T47D (cell line): ENCODE data around the gene GRHL3.
A peak's percentile ranks its signal among the peaks of the same experiment; 100 is the strongest.
"Not testable (repeated sequence)": the region's sequence is repeated elsewhere in the genome, so short reads cannot be mapped to it uniquely, and the experiment has no call there.

ENCODE experiments used
- DNase-seq, 2 experiments: peaks; one replicate each; pipeline versions ENCODE4 v3.0.0 to v3.0.0-alpha.2; 2011 to 2012; ENCODE audit warnings: low read depth in 1 of 2, low spot score in 1 of 2
- JUND ChIP-seq: IDR thresholded peaks from 2 replicates; pipeline ENCODE4 v1.6.1; 2012; ENCODE audit warnings: low read depth
- in situ Hi-C: cut with HindIII; loops from 2 replicates; pipeline ENCODE4 v1.10.0; 2016; ENCODE audit warnings: low sequenced_read_pairs, low pct_unique_long_range_greater_than_20kb

The GRHL3 gene

GRCh38 chr1:24286246-24287010, 32.7 kb upstream of the GRHL3 start:
- in situ Hi-C loops = no loop called here
- peak in 1 of 2 experiments; percentile 65 for DNase-seq
- TF ChIP-seq JUND = no peak

GRCh38 chr1:24287779-24288178, 31.4 kb upstream of the GRHL3 start:
- in situ Hi-C loops, DNase-seq: not testable (repeated sequence)

- no peak for TF ChIP-seq JUND
- in situ Hi-C loops = no loop called here
- DNase-seq = no peak
These were observed 30.7 kb upstream of the GRHL3 start for GRCh38 chr1:24288479-24288878.

DNA sequence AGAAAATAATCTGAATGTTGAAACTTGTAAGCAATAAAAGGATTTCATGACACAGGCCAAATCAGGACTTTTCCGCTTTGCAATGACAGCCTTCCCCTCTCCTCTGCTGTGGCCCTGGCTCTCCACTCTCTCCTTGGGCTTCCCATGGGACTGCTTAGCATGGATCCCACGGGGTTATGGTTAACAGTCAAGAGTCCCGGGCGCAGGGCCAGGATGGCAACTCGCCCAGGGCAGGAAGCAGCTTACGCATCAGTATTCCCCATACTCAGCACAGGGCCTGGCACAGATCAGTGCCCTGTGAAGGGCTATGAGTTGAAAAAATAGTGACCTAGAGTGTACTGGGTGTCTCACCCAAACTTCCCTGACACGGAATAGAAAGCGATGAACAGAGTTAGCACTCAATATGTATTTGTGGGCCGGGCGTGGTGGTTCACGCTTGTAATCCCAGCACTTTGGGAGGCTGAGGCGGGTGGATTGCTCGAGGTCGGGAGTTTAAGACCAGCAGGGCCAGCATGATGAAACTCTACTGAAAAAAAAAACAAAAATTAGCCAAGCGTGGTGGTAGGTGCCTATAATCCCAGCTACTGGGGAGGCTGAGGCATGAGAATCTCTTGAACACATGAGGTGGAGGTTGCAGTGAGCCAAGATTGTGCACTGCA, 29.1 kb upstream of the GRHL3 start:
- no peak for TF ChIP-seq JUND
- in situ Hi-C loops = no loop called here
- no peak for DNase-seq

- no peak for TF ChIP-seq JUND
- DNase-seq = no peak
- in situ Hi-C loops = no loop called here
These were observed 28.1 kb upstream of the GRHL3 start for GRCh38 chr1:24290933-24291487.

DNA sequence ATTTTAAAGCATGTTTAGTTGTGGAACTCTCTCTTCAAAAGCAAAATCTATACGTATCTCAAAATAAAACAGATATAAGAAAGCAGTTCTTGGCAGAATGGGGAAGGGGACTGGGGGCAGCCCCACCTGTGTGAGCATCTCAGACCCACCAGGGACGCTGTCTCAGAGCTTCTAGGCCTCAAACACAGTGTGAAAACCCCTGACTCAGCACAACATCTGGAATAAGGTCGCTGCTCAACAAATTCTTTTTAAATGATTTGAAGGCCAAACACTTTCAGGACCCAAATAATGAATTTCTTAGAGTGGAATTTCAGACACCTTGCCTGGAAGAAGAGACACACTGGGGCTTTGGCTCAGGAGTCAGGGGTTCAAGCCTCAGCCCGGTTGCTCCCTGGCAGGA, 27.1 kb upstream of the GRHL3 start:
- no peak for DNase-seq
- in situ Hi-C loops = no loop called here
- TF ChIP-seq JUND = no peak

DNA sequence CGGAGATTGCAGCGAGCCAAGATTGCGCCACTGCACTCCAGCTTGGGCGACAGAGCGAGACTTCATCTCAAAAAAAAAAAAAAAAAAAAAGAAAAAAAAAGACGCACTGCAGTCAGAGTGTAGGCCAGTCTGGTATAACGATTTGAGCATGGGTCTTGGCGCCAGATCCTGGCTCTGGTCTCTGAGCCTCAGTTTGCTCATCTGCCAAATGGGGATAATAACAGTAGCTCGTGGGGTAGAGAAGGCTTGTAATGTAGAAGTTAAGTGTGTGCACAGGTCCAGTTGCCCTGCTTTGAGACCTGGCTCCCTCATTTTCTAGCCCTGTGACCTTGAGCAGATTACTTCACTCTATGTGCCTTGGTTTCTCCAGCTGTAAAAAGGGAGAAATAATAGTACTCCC, 26.3 kb upstream of the GRHL3 start:
- no peak for TF ChIP-seq JUND
- DNase-seq = no peak
- in situ Hi-C loops = no loop called here

DNA sequence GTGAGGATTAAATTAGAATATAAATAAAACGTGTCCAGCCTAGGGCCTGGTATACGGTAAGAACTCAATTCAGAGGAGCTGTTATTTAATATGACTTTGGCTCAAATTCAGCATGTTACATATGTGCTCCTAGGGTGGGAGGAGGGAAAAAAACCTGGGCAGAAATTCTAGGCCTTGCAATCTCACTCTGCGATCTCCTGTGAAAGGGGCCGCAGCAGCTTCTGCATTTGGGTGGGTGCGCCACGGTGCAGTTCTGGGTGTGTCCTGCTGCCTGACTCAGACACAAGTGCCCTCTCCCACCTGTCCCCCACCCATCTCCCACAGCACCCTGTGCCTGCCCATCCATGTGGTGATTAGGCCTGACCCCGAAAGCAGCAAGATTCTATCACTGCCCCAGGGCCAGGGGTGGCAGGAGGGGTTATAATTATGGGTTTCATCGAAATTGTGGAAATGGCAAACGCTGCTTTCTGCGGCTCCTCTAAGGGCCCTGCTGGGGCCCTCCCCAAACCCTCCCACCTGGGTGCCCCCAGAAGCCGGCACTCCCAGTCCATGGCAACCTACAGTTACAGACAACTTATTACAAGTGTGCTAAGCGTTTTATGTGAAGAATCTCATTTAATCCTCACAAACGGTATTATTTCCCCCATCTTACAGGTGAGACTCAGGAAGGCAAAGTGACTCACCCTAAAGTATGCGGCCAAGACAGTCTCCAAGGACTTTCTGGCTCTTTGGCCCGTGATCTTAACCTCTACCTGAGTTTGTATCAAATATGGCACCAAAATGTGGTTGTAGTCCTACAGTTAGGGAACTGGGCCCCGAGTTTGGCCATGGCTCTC, 25.5 kb upstream of the GRHL3 start:
- in situ Hi-C loops = no loop called here
- DNase-seq = no peak
- TF ChIP-seq JUND = no peak

DNA sequence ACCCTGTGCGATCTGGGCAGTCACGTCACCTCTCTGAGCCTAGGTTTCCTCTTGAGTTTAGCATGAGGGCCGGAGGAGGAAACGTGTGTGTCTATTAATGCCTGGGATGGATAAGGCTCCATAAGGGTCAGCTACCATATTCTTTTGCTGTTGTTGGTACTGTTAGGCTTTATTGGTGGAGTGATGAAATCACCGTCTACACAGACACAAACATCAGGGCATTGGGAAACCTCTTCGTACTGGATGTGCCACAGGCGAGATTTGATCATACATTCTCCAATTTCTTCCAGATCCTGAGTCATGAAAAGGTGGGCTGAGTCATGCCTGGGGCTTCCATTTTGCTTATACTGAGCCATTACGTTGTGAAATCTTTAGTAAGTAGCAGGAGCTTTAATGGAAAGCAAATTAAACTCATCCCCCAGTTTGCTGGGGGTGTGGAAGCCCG, 24.9 kb upstream of the GRHL3 start:
- peak in 1 of 2 experiments; percentile 41 for DNase-seq
- in situ Hi-C loops = no loop called here
- no peak for TF ChIP-seq JUND

- in situ Hi-C loops = no loop called here
- no peak for TF ChIP-seq JUND
- peak in 1 of 2 experiments; percentile 39 for DNase-seq
These were observed 24.3 kb upstream of the GRHL3 start for GRCh38 chr1:24294716-24295371.

DNA sequence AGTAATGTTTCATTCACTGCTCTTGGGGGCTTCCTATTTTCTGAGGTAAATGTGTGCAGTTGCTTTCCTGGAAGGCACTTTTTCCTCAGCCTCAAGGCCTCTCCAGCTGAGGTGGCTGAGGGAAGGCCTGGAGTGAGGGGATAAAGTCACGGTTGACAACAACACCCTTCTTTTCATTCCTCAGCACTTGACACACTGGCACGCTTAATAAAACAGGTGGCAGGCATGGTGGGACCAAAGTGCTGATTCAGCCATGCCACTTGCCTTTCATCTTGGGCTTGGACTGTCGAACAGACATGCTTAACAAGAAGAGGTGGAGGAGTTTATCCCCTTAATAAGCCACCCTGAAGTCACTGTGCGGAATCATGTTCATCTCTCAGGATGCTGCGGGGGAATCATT, 23.6 kb upstream of the GRHL3 start:
- in situ Hi-C loops = no loop called here
- TF ChIP-seq JUND = no peak
- DNase-seq = no peak

DNA sequence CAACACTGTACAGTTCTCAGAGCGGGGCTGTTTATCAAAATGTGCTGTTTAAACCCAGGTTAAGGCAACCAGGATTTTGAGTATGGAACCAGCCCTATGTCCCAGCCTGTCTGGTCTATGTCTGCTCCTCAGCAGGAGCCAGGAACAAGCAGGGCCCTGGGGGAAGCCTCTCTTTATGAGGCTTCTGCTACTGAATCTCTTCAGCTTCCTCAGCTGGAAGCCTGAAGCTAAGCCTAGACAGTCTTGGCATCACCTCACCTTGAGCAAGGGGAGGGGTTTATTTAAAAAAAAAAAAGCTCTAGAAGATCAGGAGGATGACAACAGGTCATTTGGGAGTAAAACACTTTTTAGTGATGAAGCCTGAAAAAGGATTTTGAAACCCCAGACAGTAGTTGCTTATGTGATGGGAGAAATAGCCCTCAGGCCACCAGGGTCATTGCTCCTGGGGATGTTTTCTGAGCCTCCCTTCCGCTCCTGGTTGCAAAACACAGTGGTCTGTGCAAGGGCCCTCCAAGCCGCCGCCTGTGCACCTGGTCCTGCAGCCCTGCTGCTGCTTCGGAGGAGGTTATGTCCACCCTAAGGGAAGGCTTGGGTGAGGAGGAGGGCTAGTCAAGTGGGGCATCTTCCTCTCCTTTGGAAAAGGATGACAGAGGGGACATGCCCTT, 21.8 kb upstream of the GRHL3 start:
- DNase-seq = no peak
- no peak for TF ChIP-seq JUND
- in situ Hi-C loops = no loop called here
